NOMO-1 (cell line): ENCODE data around the gene GASK1A.
A peak's percentile ranks its signal among the peaks of the same experiment; 100 is the strongest.
"Not testable (repeated sequence)": the region's sequence is repeated elsewhere in the genome, so short reads cannot be mapped to it uniquely, and the experiment has no call there.

ENCODE experiments used
- DNase-seq, 2 experiments: peaks; one replicate each; lab custom pipeline; 2025; ENCODE audit not compliant: unreplicated experiment in 2 of 2; lab: John Stamatoyannopoulos, UW

Gene GASK1A

DNA sequence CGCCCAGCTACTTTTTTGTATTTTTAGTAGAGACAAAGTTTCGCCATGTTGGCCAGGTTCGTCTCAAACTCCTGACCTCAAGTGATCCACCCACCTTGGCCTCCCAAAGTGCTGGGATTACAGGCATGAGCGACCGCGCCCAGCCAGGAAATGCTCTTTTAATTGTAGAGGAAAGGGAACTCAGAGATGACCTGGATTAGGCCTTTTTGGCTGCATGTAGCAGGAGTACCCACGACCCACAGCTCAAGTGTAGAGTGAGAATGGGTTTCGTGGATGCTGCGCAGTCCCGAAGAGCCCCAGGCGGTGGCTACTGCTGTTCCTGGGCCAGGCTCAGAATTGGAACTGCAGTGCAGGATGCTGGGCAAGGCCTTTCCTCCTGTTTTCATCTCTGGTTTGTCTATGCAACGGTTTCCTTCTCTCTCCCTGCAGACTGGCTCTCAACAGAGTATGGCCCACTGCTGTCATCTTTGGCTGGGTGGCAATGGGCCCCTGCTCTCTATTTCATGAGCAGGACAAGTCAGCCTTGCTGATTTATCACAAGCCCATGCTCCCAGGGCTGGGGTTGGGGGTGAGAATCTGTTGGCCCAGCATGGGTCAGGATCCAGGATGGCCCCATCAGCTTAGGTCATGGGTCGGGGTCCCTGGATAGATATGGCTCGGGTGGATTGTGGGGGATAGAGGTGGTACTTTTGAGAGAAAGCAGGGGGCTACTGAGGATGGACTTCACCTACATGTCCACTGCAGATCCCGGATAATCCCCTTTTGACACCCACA lies 51.2 kb downstream of the GASK1A start:
- DNase-seq, result no peak

DNA sequence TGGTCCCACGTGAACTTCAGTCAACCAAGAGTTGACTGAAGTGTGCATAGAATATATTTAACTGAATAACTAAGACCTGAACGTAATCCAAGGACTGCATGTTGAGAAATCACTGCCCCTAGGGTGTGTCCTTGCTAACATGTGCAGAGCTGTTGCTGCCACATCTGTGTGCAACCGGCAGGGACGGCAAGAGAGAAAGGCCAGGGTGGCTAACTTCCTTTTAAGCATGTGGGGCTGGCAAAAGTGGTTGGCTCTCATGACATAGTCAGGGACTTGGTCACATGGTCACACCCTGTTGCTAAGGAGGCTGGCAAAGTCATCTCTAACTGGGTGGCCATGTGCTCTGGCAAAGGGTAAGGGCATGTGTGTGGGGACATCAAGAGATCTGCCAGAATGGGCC lies 52.4 kb downstream of the GASK1A start:
- peak; percentile 34 to 67 for DNase-seq

DNA sequence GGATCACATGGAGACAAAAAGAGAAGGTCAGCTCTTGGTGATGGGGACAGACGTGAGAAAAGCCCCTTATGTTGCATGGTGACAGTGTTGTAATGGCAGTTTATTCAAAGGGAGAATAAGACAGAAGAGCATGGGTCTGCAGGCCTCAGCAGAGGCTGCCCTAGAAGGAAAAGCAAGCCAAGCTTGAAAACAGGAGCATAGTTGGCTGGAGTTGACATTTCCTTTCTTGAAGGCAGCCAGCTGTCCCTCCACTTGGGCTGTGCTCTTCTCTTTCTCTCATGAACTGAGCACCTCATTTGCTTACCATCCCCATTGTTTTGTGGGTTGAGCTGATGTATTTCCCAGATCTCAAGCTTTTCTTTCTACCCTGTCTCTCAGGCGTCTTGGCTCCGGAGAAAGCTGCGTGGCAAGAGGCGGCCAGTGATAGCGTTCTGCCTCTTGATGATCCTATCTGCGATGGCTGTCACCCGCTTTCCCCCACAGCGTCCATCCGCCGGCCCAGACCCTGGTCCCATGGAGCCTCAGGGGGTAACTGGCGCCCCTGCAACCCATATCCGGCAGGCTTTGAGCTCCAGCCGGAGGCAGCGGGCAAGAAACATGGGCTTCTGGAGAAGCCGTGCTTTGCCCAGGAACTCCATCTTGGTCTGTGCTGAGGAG lies 52.9 kb downstream of the GASK1A start:
- DNase-seq, result no peak

DNA sequence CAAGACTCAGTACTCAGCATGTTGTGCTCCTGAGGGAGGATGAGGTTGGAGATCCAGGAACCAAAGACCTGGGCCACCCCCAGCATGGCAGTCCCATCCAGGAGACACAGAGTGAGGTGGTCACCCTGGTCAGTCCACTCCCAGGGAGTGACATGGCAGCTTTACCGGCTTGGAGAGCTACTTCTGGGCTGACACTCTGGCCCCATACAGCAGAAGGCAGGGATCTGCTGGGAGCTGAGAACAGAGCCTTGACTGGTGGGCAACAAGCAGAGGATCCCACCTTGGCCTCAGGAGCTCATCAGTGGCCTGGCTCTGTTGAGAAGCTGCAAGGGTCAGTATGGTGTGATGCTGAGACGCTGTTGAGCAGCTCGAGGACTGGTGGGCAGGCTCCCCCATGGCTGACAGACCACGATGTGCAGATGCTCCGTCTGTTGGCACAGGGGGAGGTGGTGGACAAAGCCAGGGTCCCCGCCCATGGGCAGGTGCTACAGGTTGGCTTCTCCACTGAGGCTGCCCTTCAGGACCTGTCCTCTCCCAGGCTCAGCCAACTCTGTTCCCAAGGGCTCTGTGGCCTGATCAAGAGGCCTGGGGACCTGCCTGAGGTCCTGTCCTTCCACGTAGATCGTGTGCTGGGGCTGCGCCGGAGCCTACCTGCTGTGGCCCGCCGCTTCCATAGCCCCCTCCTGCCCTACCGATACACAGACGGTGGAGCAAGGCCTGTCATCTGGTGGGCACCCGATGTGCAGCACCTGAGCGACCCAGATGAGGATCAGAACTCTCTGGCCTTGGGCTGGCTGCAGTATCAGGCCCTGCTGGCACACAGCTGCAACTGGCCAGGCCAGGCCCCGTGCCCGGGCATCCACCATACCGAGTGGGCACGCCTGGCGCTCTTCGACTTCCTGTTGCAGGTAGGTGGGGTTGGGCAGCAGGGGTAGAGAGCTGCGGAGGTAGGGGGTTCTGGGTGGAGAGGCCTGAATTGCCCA lies 53.8 kb downstream of the GASK1A start:
- no peak for DNase-seq

DNA sequence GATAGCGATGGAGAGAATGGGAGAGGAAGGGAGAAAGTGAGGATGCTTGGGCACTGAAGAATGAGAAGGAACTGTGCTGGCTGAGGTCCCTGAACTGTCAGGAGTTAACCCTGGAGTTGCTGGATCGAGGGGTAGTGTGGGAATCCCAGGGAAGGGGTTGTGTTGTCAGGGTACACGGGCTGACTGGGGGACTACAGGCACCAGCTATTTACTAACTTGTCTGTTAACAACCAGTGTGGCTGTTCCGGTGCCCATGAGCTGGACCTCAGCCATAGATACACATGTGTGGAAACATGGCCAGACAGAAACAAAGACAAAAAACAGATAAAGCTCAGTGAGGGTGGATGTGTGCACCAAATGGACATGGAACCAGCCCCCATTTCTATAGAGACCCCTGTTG lies 55.1 kb downstream of the GASK1A start:
- DNase-seq, result no peak

DNA sequence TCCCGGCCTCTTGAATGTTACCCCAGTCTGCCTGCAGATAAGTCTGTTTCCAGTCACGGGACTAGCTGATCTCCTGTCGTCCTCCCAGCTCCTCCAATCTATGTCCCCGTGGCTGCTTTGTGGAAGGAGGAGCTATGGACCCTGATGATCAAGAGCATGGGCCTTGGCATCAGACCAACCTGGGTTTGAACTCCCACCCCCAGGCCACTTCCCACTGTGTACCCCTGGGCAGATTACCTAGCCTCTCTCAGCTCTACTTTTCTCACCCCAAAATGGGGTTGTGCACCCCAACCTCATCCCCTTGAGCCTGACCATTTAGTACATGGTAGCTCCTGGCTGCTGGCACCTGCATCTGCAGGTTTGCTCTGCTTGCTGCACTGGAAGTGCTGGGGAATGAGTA lies 55.8 kb downstream of the GASK1A start:
- no peak for DNase-seq

DNA sequence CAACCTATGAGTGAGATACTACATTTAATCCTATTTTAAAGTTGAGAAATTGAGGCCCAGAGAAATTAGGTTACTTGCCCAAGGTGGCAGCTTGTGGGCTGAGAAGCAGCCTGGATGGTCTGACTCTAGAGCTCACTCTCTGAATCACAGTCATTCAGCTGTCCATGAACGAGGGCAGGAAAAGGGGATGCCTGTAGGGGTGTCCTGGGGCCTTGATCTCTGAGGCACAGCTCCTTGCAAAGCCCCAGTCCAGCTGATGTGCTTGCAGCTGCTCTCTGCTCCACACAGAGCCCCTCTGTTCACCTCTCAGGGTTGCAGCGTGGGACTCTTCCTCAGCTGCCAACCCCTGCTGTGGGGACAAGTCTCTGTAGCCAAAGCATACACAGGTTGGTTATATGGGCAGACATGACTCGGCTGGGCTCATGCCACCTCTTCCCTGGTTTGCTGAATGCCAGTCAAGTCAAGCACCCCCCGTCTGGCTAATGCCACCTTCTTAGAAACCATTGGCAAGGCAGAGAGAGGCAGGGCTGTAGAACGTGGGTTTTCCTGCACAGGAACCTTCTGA lies 56.8 kb downstream of the GASK1A start:
- no peak for DNase-seq

DNA sequence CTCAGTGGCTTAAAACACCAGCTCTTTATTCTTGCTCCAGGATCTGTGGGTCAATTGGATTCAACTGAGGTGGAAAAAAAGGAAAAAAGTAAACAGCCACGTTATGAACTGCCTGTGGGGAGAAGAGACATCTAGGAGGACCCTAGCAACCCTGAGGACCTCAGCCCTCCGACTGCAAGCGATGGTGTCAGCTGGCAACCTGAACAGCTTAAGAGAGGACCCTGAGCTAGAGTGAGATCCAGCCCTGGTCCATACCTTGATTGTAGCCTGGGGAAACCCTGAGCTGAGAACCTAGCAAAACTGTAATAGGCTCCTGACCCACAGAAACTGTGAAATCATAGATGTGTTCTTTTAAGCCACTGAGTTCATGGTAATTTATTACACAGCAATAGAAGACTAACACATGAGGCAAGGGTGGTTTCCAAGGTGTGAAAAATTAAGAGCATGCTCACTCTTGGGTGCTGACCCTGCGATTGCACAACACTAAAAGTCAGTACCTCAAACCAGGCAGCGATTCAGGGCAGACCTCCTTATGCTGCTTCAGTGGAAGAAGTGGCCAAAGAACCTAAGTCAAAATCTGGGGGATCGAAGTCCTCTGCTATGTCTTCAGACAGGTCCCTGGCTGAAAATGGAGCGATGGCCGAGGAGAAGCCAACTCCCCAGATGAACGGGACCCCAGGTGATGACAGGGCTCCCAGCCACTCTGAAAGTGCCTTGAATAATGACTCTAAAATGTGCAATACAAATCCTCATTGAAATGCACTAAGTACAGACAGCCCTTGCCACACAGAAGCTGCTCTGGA lies 57.7 kb downstream of the GASK1A start:
- no peak for DNase-seq

DNA sequence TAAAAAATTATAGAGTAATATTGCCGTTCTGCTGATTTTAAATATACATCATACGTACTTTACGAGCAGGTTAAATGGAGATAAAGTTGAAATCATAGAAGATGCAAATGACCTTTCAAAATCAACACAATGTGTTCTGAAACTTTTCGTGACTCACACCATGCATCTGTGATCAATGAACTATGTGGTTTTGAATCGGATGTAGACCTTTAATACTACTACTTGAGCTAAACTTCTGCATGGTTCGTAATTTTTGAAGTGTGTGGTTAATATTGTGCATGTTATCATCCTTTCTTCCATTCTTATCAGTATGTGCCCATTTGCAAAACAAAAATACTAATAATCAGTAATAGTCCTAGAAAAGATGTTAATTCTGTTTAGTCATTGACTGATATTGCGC lies 58.9 kb downstream of the GASK1A start:
- DNase-seq, result no peak

DNA sequence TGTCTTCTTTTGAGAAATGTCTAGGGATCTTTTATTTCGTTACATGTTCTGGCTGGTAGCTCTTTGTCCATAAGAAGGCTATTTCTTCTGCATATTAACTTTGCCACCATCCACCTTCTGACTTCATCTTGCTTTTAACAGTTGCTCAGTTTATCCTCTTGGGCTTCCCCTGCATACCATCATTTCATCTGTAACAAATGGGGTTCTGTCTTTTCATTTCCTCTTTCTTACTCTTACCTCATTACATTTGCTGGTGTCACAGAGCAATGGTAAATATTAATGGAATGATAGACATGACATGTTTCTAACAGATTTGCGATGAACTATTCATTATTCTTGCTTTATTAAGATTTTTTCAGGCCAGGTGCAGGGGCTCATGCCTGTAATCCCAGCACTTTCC lies 62.4 kb downstream of the GASK1A start:
- no peak for DNase-seq

DNA sequence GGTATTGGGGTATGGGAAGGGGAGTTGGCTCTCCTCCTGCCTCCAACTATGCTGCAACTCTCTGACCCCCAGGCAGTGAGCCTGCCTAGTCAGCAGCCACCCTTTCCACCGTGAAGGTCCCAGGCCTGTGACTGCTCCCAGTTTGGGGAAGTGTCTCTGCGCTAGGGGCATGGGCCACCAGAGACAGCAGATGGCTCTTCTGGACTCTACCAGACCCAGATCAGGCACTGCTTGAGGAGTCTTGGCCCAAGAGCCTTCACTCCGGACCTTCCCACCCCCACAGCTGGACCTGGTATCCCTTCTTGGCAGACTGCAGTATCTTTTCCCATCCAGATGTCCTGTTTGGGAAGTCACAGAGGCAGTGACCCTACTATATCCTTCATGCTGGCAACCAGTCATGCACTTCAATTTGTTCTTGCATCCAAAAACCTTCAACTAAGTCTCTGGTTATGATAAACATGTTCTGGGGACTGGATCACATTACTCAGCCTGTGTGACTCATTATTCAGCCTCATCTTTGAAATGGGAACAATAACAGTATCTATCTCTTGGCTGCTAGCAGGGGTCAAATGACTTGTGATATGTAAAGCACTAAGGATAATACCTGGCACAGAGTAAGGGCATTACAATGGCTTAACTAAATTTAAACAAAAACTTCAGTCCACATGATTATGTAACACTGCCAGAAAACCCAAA lies 64.1 kb downstream of the GASK1A start:
- DNase-seq, result no peak

DNA sequence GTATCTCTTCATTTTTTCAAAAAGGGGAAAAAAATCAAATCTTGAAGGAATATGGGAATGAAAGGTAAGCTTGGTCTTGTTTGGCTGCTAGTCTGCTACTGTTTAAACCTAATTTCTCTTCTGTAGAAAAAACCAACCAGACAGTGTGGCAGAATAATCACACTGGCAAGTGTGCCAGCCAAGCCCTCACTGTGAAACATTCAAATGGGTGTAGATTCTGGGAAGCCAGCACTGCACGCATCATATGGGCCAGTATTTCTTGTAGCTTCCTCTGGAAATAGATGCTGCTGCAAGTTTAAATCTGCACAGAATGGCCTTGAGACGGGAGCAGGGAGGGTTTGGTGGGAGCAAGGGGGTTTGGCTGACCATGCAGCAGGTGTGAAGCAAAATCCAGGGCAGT lies 64.7 kb downstream of the GASK1A start:
- no peak for DNase-seq

DNA sequence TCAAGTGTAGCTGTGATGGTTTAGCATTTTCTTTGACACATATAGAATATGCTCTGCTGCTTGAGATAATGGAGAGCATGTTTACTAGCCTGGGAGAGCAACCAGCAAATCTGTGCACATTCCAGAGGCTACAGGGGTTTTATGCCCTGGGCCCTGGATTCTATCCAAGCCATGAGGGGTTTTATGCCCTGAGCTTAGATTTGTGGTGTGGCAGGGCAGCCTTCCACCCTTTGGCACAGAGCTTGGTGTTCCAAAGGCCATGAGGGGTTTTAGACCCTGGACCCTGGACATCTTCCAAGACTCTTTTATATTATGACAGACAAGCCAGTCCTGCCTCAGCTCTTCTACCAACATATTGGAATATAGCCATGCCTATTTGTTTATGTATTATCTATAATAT lies 66.0 kb downstream of the GASK1A start:
- not testable (repeated sequence) for DNase-seq

DNA sequence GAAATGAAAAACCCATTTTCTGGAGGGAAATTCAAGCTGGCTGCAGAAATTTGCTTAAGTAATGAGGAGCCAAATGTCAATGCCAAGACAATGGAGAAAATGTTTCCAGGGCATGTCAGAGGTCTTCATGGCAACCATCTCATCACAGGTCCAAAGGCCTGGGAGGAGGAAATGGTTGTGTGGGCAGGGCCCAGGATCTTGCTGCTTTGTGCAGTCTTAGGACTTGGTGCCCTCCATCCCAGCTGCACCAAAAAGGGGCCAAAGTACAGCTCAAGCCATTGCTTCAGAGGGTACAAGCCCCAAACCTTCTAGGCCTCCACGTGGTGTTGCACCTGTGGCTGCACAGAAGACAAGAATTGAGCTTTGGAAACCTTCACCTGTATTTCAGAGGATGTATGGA lies 67.5 kb downstream of the GASK1A start:
- DNase-seq, result no peak

DNA sequence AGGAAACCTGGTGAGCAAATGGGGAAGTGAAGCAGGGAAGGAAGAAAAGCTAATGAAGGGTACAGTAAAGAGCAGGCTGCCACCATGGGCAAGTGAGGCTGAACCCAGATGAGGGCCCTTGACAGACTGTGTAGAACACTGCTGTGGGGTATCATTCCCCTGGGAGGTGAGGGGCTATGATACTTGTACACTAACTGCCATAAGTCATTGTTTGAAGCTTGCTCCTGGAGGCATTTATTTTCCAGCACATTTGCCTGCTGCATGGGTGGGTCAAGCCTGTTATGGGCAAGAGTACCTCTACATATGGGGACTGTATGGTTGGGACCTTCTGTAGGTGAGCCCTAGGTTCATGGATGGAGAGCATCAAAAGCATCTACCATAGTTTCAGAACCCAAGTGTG lies 69.4 kb downstream of the GASK1A start:
- DNase-seq, result no peak

DNA sequence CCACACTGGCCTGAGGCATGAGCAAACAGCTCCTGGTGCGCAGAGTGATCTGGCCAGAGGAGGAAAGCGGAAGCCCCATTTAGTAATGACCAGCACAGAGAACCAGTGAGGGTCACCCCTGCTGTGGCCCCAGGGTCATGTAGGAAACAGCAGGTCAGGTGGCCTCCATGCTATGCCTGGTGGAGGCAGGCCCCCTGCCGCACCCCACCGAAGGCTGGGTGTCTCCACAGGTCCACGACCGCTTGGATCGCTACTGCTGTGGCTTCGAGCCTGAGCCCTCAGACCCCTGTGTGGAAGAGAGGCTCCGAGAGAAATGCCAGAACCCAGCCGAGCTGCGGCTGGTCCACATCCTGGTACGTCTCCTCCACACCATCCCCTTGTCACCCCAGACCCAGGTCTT lies 74.2 kb downstream of the GASK1A start:
- DNase-seq, result no peak

DNA sequence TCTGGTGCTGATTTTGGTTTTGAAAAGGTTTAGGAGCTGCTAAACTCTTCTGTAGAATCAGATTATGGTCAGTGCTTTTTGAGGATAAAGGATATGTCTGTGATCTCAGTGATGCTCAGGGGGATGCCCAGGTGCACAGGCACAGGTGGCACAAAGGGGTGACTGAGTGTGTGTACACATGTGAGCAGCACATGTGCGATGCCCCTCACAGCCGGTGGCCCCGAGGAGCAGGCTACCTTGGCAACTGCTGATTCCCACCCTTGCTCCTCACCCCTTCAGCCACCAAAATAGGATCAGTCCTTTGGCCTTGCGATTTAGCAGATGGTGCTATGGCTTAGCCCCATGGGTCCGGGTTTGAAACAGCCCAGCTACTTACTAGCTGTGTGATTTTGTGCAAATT lies 75.6 kb downstream of the GASK1A start:
- no peak for DNase-seq

DNA sequence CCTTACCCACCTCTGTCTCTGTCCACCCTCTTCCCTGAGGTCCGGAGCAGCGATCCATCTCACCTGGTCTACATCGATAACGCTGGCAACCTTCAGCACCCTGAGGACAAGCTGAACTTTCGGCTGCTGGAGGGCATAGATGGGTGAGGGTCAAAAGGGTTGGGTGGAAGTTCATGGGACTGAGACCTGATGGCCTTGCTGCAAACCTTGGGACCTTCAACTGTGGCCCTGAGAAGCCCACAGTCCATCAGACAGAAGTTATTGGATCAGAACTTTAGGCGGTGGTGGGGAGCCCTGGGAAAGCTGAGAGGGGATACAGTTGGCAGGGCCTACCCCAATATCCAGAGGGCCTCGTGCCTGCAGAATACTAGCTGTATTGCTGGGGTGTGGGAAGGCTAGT lies 76.3 kb downstream of the GASK1A start:
- no peak for DNase-seq
